Smooth muscle cell (in vitro differentiated cells): ENCODE measurements around the gene ZNF226. TPM values are rescaled to one million over a fixed set of nuclear protein-coding genes. Genes with fewer than 3 reads are reported as not detected.
"Not testable (repeated sequence)": the region's sequence is repeated elsewhere in the genome, so short reads cannot be mapped to it uniquely, and the experiment has no call there.

Experiments used
- DNase-seq: peaks from one replicate; lab custom pipeline; 2025; ENCODE audit not compliant: unreplicated experiment; lab: John Stamatoyannopoulos, UW
- H2AFZ ChIP-seq: fragments of 200-600 bp; sonication (generic); 2 replicates; pipeline ENCODE4 v1.6.0; 2016; ENCODE audit warnings: antibody characterized with exemption, low read depth, mild to moderate bottlenecking
- H3F3A ChIP-seq: fragments of 200-600 bp; sonication (generic); 2 replicates; pipeline ENCODE4 v1.6.0; 2017; ENCODE audit warnings: antibody characterized with exemption, low read depth
- H3K27ac ChIP-seq: fragments of 200-600 bp; sonication (generic); 2 replicates; pipeline ENCODE4 v1.5.1; 2016; ENCODE audit warnings: low read depth, mild to moderate bottlenecking
- H3K27me3 ChIP-seq: fragments of 200-600 bp; sonication (generic); 2 replicates; pipeline ENCODE4 v1.6.1; 2016; ENCODE audit warnings: low read depth, mild to moderate bottlenecking
- H3K36me3 ChIP-seq: fragments of 200-600 bp; sonication (generic); 2 replicates; pipeline ENCODE4 v1.5.1; 2016; ENCODE audit warnings: low read depth
- H3K4me1 ChIP-seq: fragments of 200-600 bp; sonication (generic); 2 replicates; pipeline ENCODE4 v1.5.1; 2016; ENCODE audit warnings: low read depth
- H3K4me2 ChIP-seq: fragments of 200-600 bp; sonication (generic); 2 replicates; pipeline ENCODE4 v1.6.0; 2016; ENCODE audit warnings: mild to moderate bottlenecking
- H3K4me3 ChIP-seq: fragments of 200-600 bp; sonication (generic); 2 replicates; pipeline ENCODE4 v1.5.1; 2016; ENCODE audit warnings: mild to moderate bottlenecking
- H3K79me2 ChIP-seq: fragments of 200-600 bp; sonication (generic); 2 replicates; pipeline ENCODE4 v1.6.0; 2016; ENCODE audit warnings: low read depth, mild to moderate bottlenecking
- H3K9ac ChIP-seq: fragments of 200-600 bp; sonication (generic); 2 replicates; pipeline ENCODE4 v1.6.0; 2016; ENCODE audit warnings: low read depth
- H3K9me3 ChIP-seq: fragments of 200-600 bp; sonication (generic); replicated peaks from 2 replicates; pipeline ENCODE4 v1.5.1; 2016; ENCODE audit warnings: low read depth
- H4K20me1 ChIP-seq: fragments of 200-600 bp; sonication (generic); 2 replicates; pipeline ENCODE4 v1.6.0; 2016; ENCODE audit warnings: low read depth
- WGBS: methylation state at CpG from one replicate; pipeline ENCODE4 v1.1.7; 2016; ENCODE audit warnings: low lambda C conversion rate; 5-methylcytosine and 5-hydroxymethylcytosine counted together
- polyA plus RNA-seq: library from polyadenylated mRNA; unstranded; fragments of >200 nt; fragmentation: Nextera tagmentation; extraction: Ambion mirVana; gene quantifications from 2 replicates; pipeline ENCODE4 v1.2.1, GENCODE V29; 2016
- total RNA-seq: library from RNA; depleted of rRNA; stranded (reverse); fragments of >200 nt; gene quantifications from 2 replicates; pipeline ENCODE4 v1.2.3, GENCODE V29; 2014
- TF ChIP-seq, protein P1 (sequence below): fragments of 200-600 bp; sonication (generic); IDR thresholded peaks from 2 replicates; pipeline ENCODE4 v1.5.1; 2017; ENCODE audit warnings: borderline replicate concordance, mild to moderate bottlenecking, antibody characterized with exemption; ENCODE audit not compliant: insufficient read depth, poor library complexity, severe bottlenecking

Gene ZNF226
- total RNA-seq: 38.2 and 42.3 TPM in 2 replicates
- 36.0 and 39.4 TPM in 2 replicates for polyA plus RNA-seq

- TF ChIP-seq, protein P1, sequence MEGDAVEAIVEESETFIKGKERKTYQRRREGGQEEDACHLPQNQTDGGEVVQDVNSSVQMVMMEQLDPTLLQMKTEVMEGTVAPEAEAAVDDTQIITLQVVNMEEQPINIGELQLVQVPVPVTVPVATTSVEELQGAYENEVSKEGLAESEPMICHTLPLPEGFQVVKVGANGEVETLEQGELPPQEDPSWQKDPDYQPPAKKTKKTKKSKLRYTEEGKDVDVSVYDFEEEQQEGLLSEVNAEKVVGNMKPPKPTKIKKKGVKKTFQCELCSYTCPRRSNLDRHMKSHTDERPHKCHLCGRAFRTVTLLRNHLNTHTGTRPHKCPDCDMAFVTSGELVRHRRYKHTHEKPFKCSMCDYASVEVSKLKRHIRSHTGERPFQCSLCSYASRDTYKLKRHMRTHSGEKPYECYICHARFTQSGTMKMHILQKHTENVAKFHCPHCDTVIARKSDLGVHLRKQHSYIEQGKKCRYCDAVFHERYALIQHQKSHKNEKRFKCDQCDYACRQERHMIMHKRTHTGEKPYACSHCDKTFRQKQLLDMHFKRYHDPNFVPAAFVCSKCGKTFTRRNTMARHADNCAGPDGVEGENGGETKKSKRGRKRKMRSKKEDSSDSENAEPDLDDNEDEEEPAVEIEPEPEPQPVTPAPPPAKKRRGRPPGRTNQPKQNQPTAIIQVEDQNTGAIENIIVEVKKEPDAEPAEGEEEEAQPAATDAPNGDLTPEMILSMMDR: no peak
- no peaks in the 10 kb centered on the region for H3F3A ChIP-seq
- peak within 1 kb of the TSS; percentile 93 for H3K4me3 ChIP-seq
- H2AFZ ChIP-seq: peak within 1 kb of the TSS; percentile 99
- H3K27me3 ChIP-seq: no peaks in the 10 kb centered on the region
- peak; percentile 36 for DNase-seq
- peaks cover 17% of the 10 kb centered on the region for H3K36me3 ChIP-seq
- H3K9me3 ChIP-seq: no peaks in the 10 kb centered on the region
- H3K4me2 ChIP-seq: peak within 1 kb of the TSS; percentile 91
- WGBS: under 1% methylated on average over 32 of the region's 32 CpGs
- H3K79me2 ChIP-seq: peaks cover 34% of the 10 kb centered on the region
- H4K20me1 ChIP-seq: no peaks in the 10 kb centered on the region
- peak within 1 kb of the TSS; percentile 79 for H3K27ac ChIP-seq
- peaks cover 7% of the 10 kb centered on the region for H3K4me1 ChIP-seq
- H3K9ac ChIP-seq: peak within 1 kb of the TSS; percentile 89
Observed at GRCh38 chr19:44164673-44165512, at the start of gene ZNF226. TSS of gene ZNF226 (plus strand) at chr19:44165100. CDS start at chr19:44170081, 4,981 bp downstream.

DNA sequence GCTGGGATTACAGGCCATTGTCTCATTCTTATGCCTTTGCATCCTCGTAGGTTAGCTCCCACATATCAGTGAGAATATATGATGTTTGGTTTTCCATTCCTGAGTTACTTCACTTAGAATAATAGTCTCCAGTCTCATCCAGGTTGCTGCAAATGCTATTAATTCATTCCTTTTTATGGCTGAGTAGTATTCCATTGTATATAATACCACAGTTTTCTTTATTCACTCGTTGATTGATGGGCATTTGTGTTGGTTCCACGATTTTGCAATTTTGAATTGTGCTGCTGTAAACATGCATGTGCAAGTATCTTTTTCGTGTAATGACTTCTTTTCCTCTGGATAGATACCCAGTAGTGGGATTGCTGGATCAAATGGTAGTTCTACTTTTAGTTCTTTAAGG, 43.7 kb upstream of the ZNF226 start:
- H3K9me3 ChIP-seq: peaks cover 17% of the 10 kb centered on the region
- peaks cover 51% of the 10 kb centered on the region for H3K36me3 ChIP-seq
- H3K4me1 ChIP-seq, H3F3A ChIP-seq, H4K20me1 ChIP-seq, H3K27ac ChIP-seq, H3K9ac ChIP-seq, DNase-seq, H3K27me3 ChIP-seq, H3K4me2 ChIP-seq, H3K4me3 ChIP-seq, H2AFZ ChIP-seq, H3K79me2 ChIP-seq: not testable (repeated sequence)
- WGBS: 95% methylated on average over 4 of the region's 4 CpGs

GRCh38 chr19:44131955-44132354, 32.9 kb upstream of the ZNF226 start:
- H4K20me1 ChIP-seq: no peaks in the 10 kb centered on the region
- H3K36me3 ChIP-seq: peaks cover 51% of the 10 kb centered on the region
- H3K4me2 ChIP-seq: no peak overlapping the region
- no peak for DNase-seq
- H2AFZ ChIP-seq: no peak overlapping the region
- 96% methylated on average over 5 of the region's 5 CpGs for WGBS
- no peaks in the 10 kb centered on the region for H3K4me1 ChIP-seq
- H3K79me2 ChIP-seq: no peaks in the 10 kb centered on the region
- no peaks in the 10 kb centered on the region for H3K27me3 ChIP-seq
- TF ChIP-seq, protein P1: no peak
- H3K27ac ChIP-seq: no peak overlapping the region
- H3F3A ChIP-seq: no peaks in the 10 kb centered on the region
- H3K9me3 ChIP-seq: peaks cover 16% of the 10 kb centered on the region
- H3K9ac ChIP-seq: no peak overlapping the region
- no peak overlapping the region for H3K4me3 ChIP-seq

GRCh38 chr19:44141191-44142058, 23.5 kb upstream of the ZNF226 start, which contains the start of gene ZNF234:
TSS of gene ZNF234 (plus strand) at chr19:44141554. CDS start at chr19:44144633, 3,079 bp downstream.
- Histone ChIP-seq H3K4me2 (peak within 1 kb of the TSS; percentile 85), H3K27ac (peak within 1 kb of the TSS; percentile 39), H2AFZ (peak within 1 kb of the TSS; percentile 95), H4K20me1 (no peaks in the 10 kb centered on the region), H3K36me3 (no peaks in the 10 kb centered on the region), H3K79me2 (peaks cover 30% of the 10 kb centered on the region), H3K9ac (peak within 1 kb of the TSS; percentile 78), H3K4me1 (peaks cover 10% of the 10 kb centered on the region), H3K9me3 (no peaks in the 10 kb centered on the region), H3F3A (no peaks in the 10 kb centered on the region), H3K27me3 (no peaks in the 10 kb centered on the region), H3K4me3 (peak within 1 kb of the TSS; percentile 93)
- TF ChIP-seq, protein P1: no peak
- WGBS: under 1% methylated on average over 52 of the region's 52 CpGs
- DNase-seq: peak; percentile 47
